Mononuclear cell (primary cell): ENCODE results near the gene CYTH1. TPM values are rescaled to one million over a fixed set of nuclear protein-coding genes. Genes with fewer than 3 reads are reported as not detected.

Source experiments
- H3K27me3 ChIP-seq: 2 replicates; pipeline ENCODE4 v1.6.0; 2011; ENCODE audit warnings: low read length, control low read depth; ENCODE audit not compliant: insufficient read depth
- H3K4me1 ChIP-seq: 2 replicates; pipeline ENCODE4 v1.5.1; 2011; ENCODE audit warnings: mild to moderate bottlenecking, low read length, control low read depth; ENCODE audit not compliant: insufficient read depth
- H3K4me3 ChIP-seq: 2 replicates; pipeline ENCODE4 v1.5.1; 2011; ENCODE audit warnings: mild to moderate bottlenecking, low read length, moderate library complexity
- H3K9me3 ChIP-seq: 2 replicates; pipeline ENCODE4 v1.5.1; 2011; ENCODE audit warnings: low read depth, mild to moderate bottlenecking, control low read depth, low read length
- total RNA-seq: library from RNA; depleted of rRNA; stranded (reverse); fragments of >200 nt; gene quantifications from one replicate; pipeline ENCODE4 v1.2.3, GENCODE V29; 2012

Gene CYTH1
- total RNA-seq, 1 donor = 273 TPM

- Histone ChIP-seq H3K27me3 (no peaks in the 10 kb centered on the region), H3K4me1 (peaks cover 93% of the 10 kb centered on the region), H3K9me3 (no peaks in the 10 kb centered on the region), H3K4me3 (no peak overlapping the region)
Measured at GRCh38 chr17:78728495-78728894, 53.6 kb downstream of the CYTH1 start.

- H3K4me3 ChIP-seq = no peak overlapping the region
- no peaks in the 10 kb centered on the region for H3K27me3 ChIP-seq
- H3K4me1 ChIP-seq = peaks cover 96% of the 10 kb centered on the region
- H3K9me3 ChIP-seq = no peaks in the 10 kb centered on the region
Measured at GRCh38 chr17:78727476-78728229, 54.4 kb downstream of the CYTH1 start.

GRCh38 chr17:78727057-78727456 lies 55.0 kb downstream of the CYTH1 start:
- no peaks in the 10 kb centered on the region for H3K9me3 ChIP-seq
- H3K27me3 ChIP-seq = no peaks in the 10 kb centered on the region
- peaks cover 96% of the 10 kb centered on the region for H3K4me1 ChIP-seq
- no peak overlapping the region for H3K4me3 ChIP-seq

GRCh38 chr17:78726513-78726912 lies 55.6 kb downstream of the CYTH1 start:
- Histone ChIP-seq H3K4me1 (peaks cover 96% of the 10 kb centered on the region), H3K9me3 (no peaks in the 10 kb centered on the region), H3K27me3 (no peaks in the 10 kb centered on the region), H3K4me3 (no peak overlapping the region)

GRCh38 chr17:78725448-78726021 lies 56.5 kb downstream of the CYTH1 start:
- H3K9me3 ChIP-seq = no peaks in the 10 kb centered on the region
- no peak overlapping the region for H3K4me3 ChIP-seq
- no peaks in the 10 kb centered on the region for H3K27me3 ChIP-seq
- peaks cover 96% of the 10 kb centered on the region for H3K4me1 ChIP-seq

- H3K27me3 ChIP-seq = no peaks in the 10 kb centered on the region
- no peaks in the 10 kb centered on the region for H3K9me3 ChIP-seq
- peaks cover 96% of the 10 kb centered on the region for H3K4me1 ChIP-seq
- no peak overlapping the region for H3K4me3 ChIP-seq
Measured at GRCh38 chr17:78724999-78725398, 57.1 kb downstream of the CYTH1 start.

- H3K27me3 ChIP-seq = no peaks in the 10 kb centered on the region
- no peaks in the 10 kb centered on the region for H3K9me3 ChIP-seq
- no peak overlapping the region for H3K4me3 ChIP-seq
- peaks cover 96% of the 10 kb centered on the region for H3K4me1 ChIP-seq
Measured at GRCh38 chr17:78724544-78724943, 57.5 kb downstream of the CYTH1 start.

GRCh38 chr17:78723957-78724356 lies 58.1 kb downstream of the CYTH1 start:
- Histone ChIP-seq H3K4me1 (peaks cover 96% of the 10 kb centered on the region), H3K9me3 (no peaks in the 10 kb centered on the region), H3K27me3 (no peaks in the 10 kb centered on the region), H3K4me3 (no peak overlapping the region)

GRCh38 chr17:78723001-78723796 lies 58.9 kb downstream of the CYTH1 start:
- H3K27me3 ChIP-seq = no peaks in the 10 kb centered on the region
- peaks cover 100% of the 10 kb centered on the region for H3K4me1 ChIP-seq
- H3K9me3 ChIP-seq = no peaks in the 10 kb centered on the region
- no peak overlapping the region for H3K4me3 ChIP-seq

- no peaks in the 10 kb centered on the region for H3K27me3 ChIP-seq
- no peak overlapping the region for H3K4me3 ChIP-seq
- no peaks in the 10 kb centered on the region for H3K9me3 ChIP-seq
- H3K4me1 ChIP-seq = peaks cover 100% of the 10 kb centered on the region
Measured at GRCh38 chr17:78722246-78722761, 59.8 kb downstream of the CYTH1 start.

- Histone ChIP-seq H3K4me3 (no peak overlapping the region), H3K4me1 (peaks cover 99% of the 10 kb centered on the region), H3K9me3 (no peaks in the 10 kb centered on the region), H3K27me3 (no peaks in the 10 kb centered on the region)
Measured at GRCh38 chr17:78719630-78720298, 62.3 kb downstream of the CYTH1 start.

GRCh38 chr17:78718575-78719208 lies 63.4 kb downstream of the CYTH1 start:
- Histone ChIP-seq H3K9me3 (no peaks in the 10 kb centered on the region), H3K4me1 (peaks cover 97% of the 10 kb centered on the region), H3K4me3 (no peak overlapping the region), H3K27me3 (no peaks in the 10 kb centered on the region)

- H3K27me3 ChIP-seq = no peaks in the 10 kb centered on the region
- H3K9me3 ChIP-seq = no peaks in the 10 kb centered on the region
- H3K4me1 ChIP-seq = peaks cover 91% of the 10 kb centered on the region
- no peak overlapping the region for H3K4me3 ChIP-seq
Measured at GRCh38 chr17:78717431-78717980, 64.6 kb downstream of the CYTH1 start.

- Histone ChIP-seq H3K4me1 (peaks cover 91% of the 10 kb centered on the region), H3K27me3 (no peaks in the 10 kb centered on the region), H3K9me3 (no peaks in the 10 kb centered on the region), H3K4me3 (no peak overlapping the region)
Measured at GRCh38 chr17:78716814-78717393, 65.2 kb downstream of the CYTH1 start.
